HepG2 (cell line): Measurements from ENCODE around the gene DCTN2. TPM values are rescaled to one million over a fixed set of nuclear protein-coding genes. Genes with fewer than 3 reads are reported as not detected.

Experiments
- ETS1 ChIP-seq: sonication (generic); formaldehyde crosslinking; IDR thresholded peaks from 2 replicates; pipeline ENCODE4 v1.4.0; 2020; ENCODE audit warnings: missing genetic modification reagents
- ETV6 ChIP-seq: sonication (generic); formaldehyde crosslinking; conservative IDR thresholded peaks from 2 replicates; pipeline ENCODE4 v1.4.0; 2020; ENCODE audit warnings: missing genetic modification reagents
- GABPB1 ChIP-seq: IDR thresholded peaks from 2 replicates; pipeline ENCODE4 v1.6.1; 2016; ENCODE audit warnings: mild to moderate bottlenecking, missing genetic modification reagents, moderate library complexity, missing compliant biosample characterization
- GTF3A ChIP-seq: sonication (generic); formaldehyde crosslinking; conservative IDR thresholded peaks from 2 replicates; pipeline ENCODE4 v1.4.0; 2020; ENCODE audit warnings: mild to moderate bottlenecking, missing genetic modification reagents
- KLF9 ChIP-seq: IDR thresholded peaks from 2 replicates; pipeline ENCODE4 v1.6.1; 2016; ENCODE audit warnings: low read depth
- MED8 ChIP-seq: sonication (generic); formaldehyde crosslinking; IDR thresholded peaks from 2 replicates; pipeline ENCODE4 v1.8.1; 2023; ENCODE audit warnings: mild to moderate bottlenecking, missing genetic modification reagents; ENCODE audit not compliant: insufficient replicate concordance
- NFIB ChIP-seq: sonication (generic); formaldehyde crosslinking; IDR thresholded peaks from 2 replicates; pipeline ENCODE4 v1.9.0; 2021; ENCODE audit warnings: missing genetic modification reagents, mild to moderate bottlenecking, borderline replicate concordance
- NFKB2 ChIP-seq: sonication (generic); formaldehyde crosslinking; IDR thresholded peaks from 2 replicates; pipeline ENCODE4 v1.4.0; 2020; ENCODE audit warnings: missing genetic modification reagents, borderline replicate concordance
- THAP11 ChIP-seq: IDR thresholded peaks from 2 replicates; pipeline ENCODE4 v1.6.1; 2016; ENCODE audit warnings: missing biosample characterization, missing genetic modification reagents
- TRAFD1 ChIP-seq: sonication (generic); formaldehyde crosslinking; IDR thresholded peaks from 2 replicates; pipeline ENCODE4 v1.5.1; 2020; ENCODE audit warnings: missing genetic modification reagents, mild to moderate bottlenecking, borderline replicate concordance
- USF2 ChIP-seq, 2 experiments: sonication (generic) in 1 of 2; formaldehyde crosslinking in 1 of 2; IDR thresholded peaks; 2 replicates each; pipeline versions ENCODE4 v1.5.1 to v1.6.1; 2011 to 2020; ENCODE audit warnings: borderline replicate concordance in 1 of 2, low read depth in 1 of 2, low read length in 1 of 2, mild to moderate bottlenecking in 1 of 2, missing genetic modification reagents in 1 of 2, moderate library complexity in 1 of 2
- ZFY ChIP-seq: sonication (generic); formaldehyde crosslinking; IDR thresholded peaks from 2 replicates; pipeline ENCODE4 v1.4.0; 2020; ENCODE audit warnings: missing genetic modification reagents
- ZFYVE20 ChIP-seq: sonication (generic); formaldehyde crosslinking; IDR thresholded peaks from 2 replicates; pipeline ENCODE4 v1.8.0; 2023; ENCODE audit warnings: low read depth, mild to moderate bottlenecking, moderate library complexity, missing genetic modification reagents, borderline replicate concordance
- ZNF232 ChIP-seq: sonication (generic); formaldehyde crosslinking; IDR thresholded peaks from 2 replicates; pipeline ENCODE4 v1.4.0; 2020; ENCODE audit warnings: missing genetic modification reagents, borderline replicate concordance
- ZNF280B ChIP-seq: sonication (generic); formaldehyde crosslinking; IDR thresholded peaks from 2 replicates; pipeline ENCODE4 v1.5.0; 2020; ENCODE audit warnings: missing genetic modification reagents, mild to moderate bottlenecking, borderline replicate concordance
- ZNF292 ChIP-seq: sonication (generic); formaldehyde crosslinking; IDR thresholded peaks from 2 replicates; pipeline ENCODE4 v1.8.1; 2022; ENCODE audit warnings: mild to moderate bottlenecking, low read depth, missing genetic modification reagents, borderline replicate concordance
- ZNF503 ChIP-seq: sonication (generic); formaldehyde crosslinking; IDR thresholded peaks from 2 replicates; pipeline ENCODE4 v1.4.0; 2020; ENCODE audit warnings: missing genetic modification reagents
- ZNF660 ChIP-seq: sonication (generic); formaldehyde crosslinking; IDR thresholded peaks from 2 replicates; pipeline ENCODE4 v1.5.1; 2020; ENCODE audit warnings: mild to moderate bottlenecking, low read depth, missing genetic modification reagents, borderline replicate concordance
- polyA plus RNA-seq, 8 experiments: library from polyadenylated mRNA; depleted of rRNA in 3 of 8; stranded (reverse) in 7 of 8; unstranded in 1 of 8; fragments of >200 nt; fragmentation: Illumina TruSeq in 4 of 8; extraction: Trizol in 4 of 8; gene quantifications; 2 replicates each; pipeline versions ENCODE4 v1.2.1 to v1.2.3, GENCODE V29; 2011 to 2016; ENCODE audit warnings: low read depth in 4 of 8, missing spikeins in 1 of 8, mixed read lengths in 1 of 8; ENCODE audit not compliant: insufficient read depth in 1 of 8
- total RNA-seq, 5 experiments: library from RNA; depleted of rRNA; stranded (reverse); fragments of >200 nt; fragmentation: Illumina TruSeq; extraction: Trizol; gene quantifications; 2 replicates each; pipeline ENCODE4 v1.2.3, GENCODE V29; 2016; ENCODE audit warnings: low read depth in 1 of 5
- TF ChIP-seq, protein P1 (sequence below): sonication (generic); formaldehyde crosslinking; IDR thresholded peaks from 2 replicates; pipeline ENCODE4 v1.5.0; 2020; ENCODE audit warnings: missing genetic modification reagents, mild to moderate bottlenecking, borderline replicate concordance

The DCTN2 gene
- total and polyA plus RNA-seq, 2 of the 13 experiments (the other 11 are each of a cell fraction or from before 2014, with no cell fraction given) = 72.0 to 77.4 TPM

DNA sequence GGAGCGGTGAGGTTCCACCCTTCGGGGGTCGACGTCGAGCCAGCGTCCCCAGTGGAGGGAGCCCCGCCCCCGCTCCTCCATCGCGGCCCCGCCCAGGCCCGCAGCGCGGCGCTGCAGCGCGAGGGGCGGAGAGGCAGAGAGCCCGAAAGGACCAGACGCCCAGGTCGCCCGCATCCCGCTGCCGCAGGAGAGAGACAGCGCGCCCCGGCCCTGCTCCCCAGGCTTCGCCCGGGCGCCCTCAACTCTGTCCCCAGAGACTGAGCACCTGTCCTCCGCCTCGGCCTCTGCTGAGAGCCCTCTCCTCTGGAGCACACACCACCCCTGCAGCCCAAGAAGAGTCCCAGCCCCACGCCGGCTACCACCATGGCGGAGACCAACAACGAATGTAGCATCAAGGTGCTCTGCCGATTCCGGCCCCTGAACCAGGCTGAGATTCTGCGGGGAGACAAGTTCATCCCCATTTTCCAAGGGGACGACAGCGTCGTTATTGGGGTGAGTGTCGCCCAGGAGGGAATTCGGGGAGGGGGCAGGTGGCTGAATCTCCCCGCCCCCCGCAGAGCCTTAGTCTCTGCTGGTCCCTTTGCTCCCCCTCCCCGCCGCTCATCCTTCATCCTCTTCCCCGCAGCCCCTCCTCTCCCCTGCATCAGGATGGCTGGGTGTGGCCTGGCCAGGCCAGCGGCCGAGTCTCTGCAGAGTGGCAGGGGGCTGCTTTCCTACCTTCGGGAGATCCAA, 3.1 kb upstream of the DCTN2 start, which contains the start of gene KIF5A (continued):
- no peak for TF ChIP-seq ZNF503 (CRISPR knock-in tag)
- TF ChIP-seq GTF3A (CRISPR knock-in tag) = no peak
- no peak for TF ChIP-seq NFIB (CRISPR knock-in tag)
- TF ChIP-seq, protein P1, sequence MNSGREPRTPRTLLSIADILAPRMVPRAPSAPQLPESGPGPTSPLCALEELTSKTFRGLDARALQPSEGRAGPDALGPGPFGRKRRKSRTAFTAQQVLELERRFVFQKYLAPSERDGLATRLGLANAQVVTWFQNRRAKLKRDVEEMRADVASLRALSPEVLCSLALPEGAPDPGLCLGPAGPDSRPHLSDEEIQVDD (CRISPR knock-in tag) = no peak
- peak; percentile 68 for TF ChIP-seq THAP11 (CRISPR knock-in tag)
- TF ChIP-seq USF2 (IDR thresholded peaks at IDR 0.05; ENCODE audit: low read depth, low read length) = no peak
- TF ChIP-seq USF2 (CRISPR knock-in tag; IDR thresholded peaks at IDR 0.05; ENCODE audit: borderline replicate concordance) = no peak
- TF ChIP-seq KLF9 (CRISPR knock-in tag) = no peak
- TF ChIP-seq TRAFD1 (CRISPR knock-in tag) = no peak
- no peak for TF ChIP-seq ZFYVE20 (CRISPR knock-in tag)
- TF ChIP-seq MED8 (CRISPR knock-in tag) = no peak
- peak; percentile 32; the same call in 1 of the 2 replicates for TF ChIP-seq ZFY (CRISPR knock-in tag)
- TF ChIP-seq ZNF292 (CRISPR knock-in tag) = no peak
- no peak for TF ChIP-seq ETS1 (CRISPR knock-in tag)
- TF ChIP-seq NFKB2 (CRISPR knock-in tag) = peak; percentile 35; the same call in 1 of the 2 replicates
- TF ChIP-seq ETV6 (CRISPR knock-in tag) = no peak
- no peak for TF ChIP-seq ZNF660
- no peak for TF ChIP-seq ZNF232 (CRISPR knock-in tag)
- peak; percentile 63; the same call in 1 of the 2 replicates for TF ChIP-seq GABPB1
- TF ChIP-seq ZNF280B (CRISPR knock-in tag) = no peak
